MCF 10A (cell line): Measurements from ENCODE around the gene MYO15A. TPM values are rescaled to one million over a fixed set of nuclear protein-coding genes. Genes with fewer than 3 reads are reported as not detected.

Experiments used
- BruUV-seq: library from RNA; stranded (reverse); fragments of 400-500 nt; replicated peaks from 2 replicates; lab custom pipeline; 2021; lab: Mats Ljungman, UMichigan
- CTCF ChIA-PET: fragments of 300-600 bp; sonication (Branson Sonifier 250); formaldehyde crosslinking; extraction: SDS; loops from one replicate; lab custom pipeline; 2021; ENCODE audit warnings: antibody characterized with exemption, inconsistent platforms; lab: Yijun Ruan, JAX
- POLR2A ChIA-PET: fragments of 300-600, 350-650 bp; sonication (Branson Sonifier 250); formaldehyde crosslinking; extraction: SDS; loops from one replicate; lab custom pipeline; 2020; ENCODE audit warnings: antibody characterized with exemption, inconsistent platforms; lab: Yijun Ruan, JAX
- DNase-seq: peaks from one replicate; pipeline ENCODE4 v3.0.0-alpha.2; 2018; ENCODE audit not compliant: unreplicated experiment
- H3K27ac Mint-ChIP-seq: one replicate; pipeline ENCODE4 v1.8.0; 2022; ENCODE audit warnings: mild to moderate bottlenecking, low read depth, mixed read lengths; ENCODE audit not compliant: unreplicated experiment
- H3K27me3 Mint-ChIP-seq: one replicate; pipeline ENCODE4 v1.8.0; 2022; ENCODE audit warnings: mixed read lengths; ENCODE audit not compliant: insufficient read depth, unreplicated experiment
- H3K36me3 Mint-ChIP-seq: one replicate; pipeline ENCODE4 v1.8.0; 2022; ENCODE audit warnings: mild to moderate bottlenecking, moderate library complexity, mixed read lengths; ENCODE audit not compliant: insufficient read depth, unreplicated experiment
- H3K4me1 Mint-ChIP-seq: one replicate; pipeline ENCODE4 v1.8.0; 2022; ENCODE audit warnings: mixed read lengths; ENCODE audit not compliant: insufficient read depth, unreplicated experiment
- H3K4me3 Mint-ChIP-seq: one replicate; pipeline ENCODE4 v1.8.0; 2022; ENCODE audit warnings: mild to moderate bottlenecking, moderate library complexity, mixed read lengths; ENCODE audit not compliant: unreplicated experiment
- H3K9me3 Mint-ChIP-seq: one replicate; pipeline ENCODE4 v1.8.0; 2022; ENCODE audit warnings: mixed read lengths; ENCODE audit not compliant: unreplicated experiment
- CTCF ChIP-seq: fragments of 200-600 bp; IDR thresholded peaks from one replicate; pipeline ENCODE4 v1.8.0; 2022; ENCODE audit warnings: antibody characterized with exemption, mild to moderate bottlenecking; ENCODE audit not compliant: unreplicated experiment
- intact Hi-C: fragments of 100-400 bp; cut with micrococcal nuclease; formaldehyde crosslinking; loops from 2 replicates; pipeline ENCODE4 v1.14.1; 2022
- total RNA-seq: library from RNA; stranded (reverse); gene quantifications from 2 replicates; pipeline ENCODE4 v1.2.3, GENCODE V29; 2022

Gene MYO15A
- total RNA-seq, 1 experiment from 2014 or later = 1.1 TPM

DNA sequence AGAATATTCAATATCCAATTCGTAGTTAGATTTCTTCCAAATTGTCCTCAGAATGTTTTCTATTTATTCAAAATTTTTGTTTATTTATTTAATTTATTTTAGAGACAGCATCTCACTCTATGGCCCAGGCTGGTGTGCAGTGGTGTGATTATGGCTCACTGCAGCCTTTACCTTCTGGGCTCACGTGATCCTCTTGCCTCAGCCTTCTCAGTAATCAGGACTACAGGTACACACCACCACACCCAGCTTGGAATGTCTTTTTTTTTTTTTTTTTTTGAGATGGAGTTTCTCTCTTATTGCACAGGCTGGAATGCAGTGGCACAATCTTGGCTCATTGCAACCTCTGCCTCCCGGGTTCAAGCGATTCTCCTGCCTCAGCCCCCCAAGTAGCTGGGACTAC is 24.3 kb upstream of the MYO15A start:
- POLR2A ChIA-PET = no interaction called here
- peaks cover 15% of the 10 kb centered on the region for H3K4me1 Mint-ChIP-seq
- no TSS peak for BruUV-seq

GRCh38 chr17:18087610-18088491 is 20.7 kb upstream of the MYO15A start, which contains the start of gene DRG2:
DRG2 (plus strand) TSS chr17:18087948; CDS start chr17:18088024, 76 bp downstream.
- TSS peak; percentile 86 for BruUV-seq
- Mint-ChIP-seq H3K4me1 (peaks cover 15% of the 10 kb centered on the region), H3K36me3 (peaks cover 14% of the 10 kb centered on the region), H3K27ac (peak within 1 kb of the TSS; percentile 98), H3K27me3 (no peaks in the 10 kb centered on the region), H3K9me3 (no peaks in the 10 kb centered on the region), H3K4me3 (peak within 1 kb of the TSS; percentile 99)
- DNase-seq = peak; percentile 89
- POLR2A ChIA-PET = interaction anchor here (0.7 to 1.3 kb wide), 8 partner anchors 12 to 496 kb away, joined by 3 to 5 read pairs (median 3); partner anchors contain the start of genes ALKBH5 and PEMT
- no peak for TF ChIP-seq CTCF
- intact Hi-C loops = no loop called here
- CTCF ChIA-PET = no interaction called here

More for the DNA sequence above, 24.3 kb upstream of the MYO15A start:
- no peak overlapping the region for H3K27ac Mint-ChIP-seq
- CTCF ChIA-PET = no interaction called here
- DNase-seq = no peak
- no peaks in the 10 kb centered on the region for H3K27me3 Mint-ChIP-seq
- TF ChIP-seq CTCF = no peak
- no peaks in the 10 kb centered on the region for H3K9me3 Mint-ChIP-seq
- H3K36me3 Mint-ChIP-seq = no peaks in the 10 kb centered on the region
- no peak overlapping the region for H3K4me3 Mint-ChIP-seq
- intact Hi-C loops = no loop called here

DNA sequence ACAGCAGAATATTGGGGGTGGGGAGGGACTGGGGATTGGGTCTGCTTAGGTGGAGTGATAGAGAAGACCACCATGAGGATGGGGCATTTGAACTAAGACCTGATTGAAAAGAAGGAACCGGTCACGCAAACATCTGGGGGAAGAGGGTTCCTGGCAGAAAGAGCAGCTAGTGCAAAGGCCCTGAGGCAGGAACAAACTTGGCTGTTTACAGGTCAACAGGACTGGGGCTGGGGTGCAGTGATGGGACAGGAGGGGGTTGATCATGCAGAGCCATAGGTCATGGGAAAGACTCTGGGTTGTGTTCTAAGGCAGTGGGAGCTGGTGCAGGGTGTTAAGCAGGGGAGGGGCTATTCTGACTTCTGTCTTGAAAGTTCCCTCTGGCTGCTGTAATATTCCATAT is 18.9 kb upstream of the MYO15A start:
- BruUV-seq = no TSS peak
- intact Hi-C loops = no loop called here
- Mint-ChIP-seq H3K4me3 (peak overlapping the region; percentile 99), H3K27me3 (no peaks in the 10 kb centered on the region), H3K27ac (no peak overlapping the region), H3K9me3 (no peaks in the 10 kb centered on the region), H3K4me1 (peaks cover 22% of the 10 kb centered on the region), H3K36me3 (peaks cover 28% of the 10 kb centered on the region)
- CTCF ChIA-PET = no interaction called here
- no peak for TF ChIP-seq CTCF
- POLR2A ChIA-PET = interaction anchor here (0.6 kb wide), 2 partner anchors 19 to 97 kb away, joined by 3 read pairs; partner anchors contain the start of gene MYO15A
- DNase-seq = no peak

DNA sequence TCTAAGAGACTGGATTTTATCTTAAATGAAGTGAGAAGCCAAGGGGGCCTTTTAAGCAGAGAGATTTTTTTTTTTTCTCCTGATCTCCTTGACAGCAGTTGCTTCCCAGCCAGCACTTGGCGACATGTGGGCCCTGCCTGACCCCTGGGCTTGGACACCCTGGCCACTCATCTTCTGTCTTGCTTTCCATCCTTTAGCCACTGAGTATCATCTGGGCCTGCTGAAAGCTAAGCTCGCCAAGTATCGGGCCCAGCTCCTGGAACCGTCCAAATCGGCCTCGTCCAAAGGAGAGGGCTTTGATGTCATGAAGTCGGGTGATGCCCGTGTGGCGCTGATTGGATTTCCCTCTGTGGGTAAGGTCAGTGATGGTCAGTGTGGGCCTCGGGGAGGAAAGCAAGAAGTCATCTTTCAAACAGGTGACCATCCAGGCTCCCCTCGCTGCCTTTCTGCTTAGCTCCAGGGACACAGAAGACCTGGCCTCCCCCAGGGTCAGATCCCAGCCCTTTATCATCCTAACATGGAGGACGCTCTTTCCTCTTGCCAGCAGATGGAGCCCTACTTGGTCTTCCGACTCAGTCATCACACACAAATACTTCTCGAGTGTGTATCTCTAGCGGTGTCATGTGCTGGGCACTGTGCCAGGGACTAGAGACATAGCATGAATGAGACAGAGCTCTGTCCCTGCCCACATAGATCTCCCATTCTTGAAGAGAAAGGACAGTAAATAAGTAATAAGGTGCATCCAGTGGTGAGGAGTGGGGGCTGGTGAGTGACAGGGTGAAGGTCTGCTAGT is 14.7 kb upstream of the MYO15A start:
- POLR2A ChIA-PET = no interaction called here

More for the DNA sequence above, 14.7 kb upstream of the MYO15A start:
- H3K27ac Mint-ChIP-seq = no peak overlapping the region
- intact Hi-C loops = no loop called here
- H3K4me1 Mint-ChIP-seq = peaks cover 9% of the 10 kb centered on the region
- peak; percentile 24 for TF ChIP-seq CTCF
- BruUV-seq = no TSS peak
- peak; percentile 62 for DNase-seq
- H3K4me3 Mint-ChIP-seq = no peak overlapping the region
- CTCF ChIA-PET = interaction anchor here (0.5 to 1.0 kb wide), 4 partner anchors 10 to 124 kb away, joined by 3 to 4 read pairs (median 4); no protein-coding TSS in a partner anchor
- H3K9me3 Mint-ChIP-seq = no peaks in the 10 kb centered on the region
- no peaks in the 10 kb centered on the region for H3K27me3 Mint-ChIP-seq
- peaks cover 49% of the 10 kb centered on the region for H3K36me3 Mint-ChIP-seq
